Fibroblast of mammary gland (primary cell): Measurements from ENCODE around the gene CREM.

Experiments
- DNase-seq: peaks from one replicate; pipeline ENCODE4 v3.0.0-alpha.2; 2010; ENCODE audit warnings: low read depth
- H3K4me3 ChIP-seq: 2 replicates; pipeline ENCODE4 v1.5.1; 2011; ENCODE audit warnings: low read depth, mild to moderate bottlenecking, low read length, moderate library complexity; ENCODE audit not compliant: control insufficient read depth
- CTCF ChIP-seq: conservative IDR thresholded peaks from 2 replicates; pipeline ENCODE4 v1.5.1; 2011; ENCODE audit warnings: low read depth, low read length, inconsistent platforms; ENCODE audit not compliant: control insufficient read depth, insufficient read depth

CREM gene

GRCh38 chr10:35160743-35161142 lies 34.1 kb downstream of the CREM start:
- H3K4me3 ChIP-seq, result no peak overlapping the region
- DNase-seq, result no peak
- TF ChIP-seq CTCF, result no peak

- DNase-seq, result no peak
- H3K4me3 ChIP-seq, result no peak overlapping the region
- no peak for TF ChIP-seq CTCF
These were observed 35.3 kb downstream of the CREM start for GRCh38 chr10:35161906-35162305.

- H3K4me3 ChIP-seq, result no peak overlapping the region
- TF ChIP-seq CTCF, result no peak
- DNase-seq, result no peak
These were observed 38.5 kb downstream of the CREM start for GRCh38 chr10:35165136-35165535.

- no peak for DNase-seq
- no peak overlapping the region for H3K4me3 ChIP-seq
- no peak for TF ChIP-seq CTCF
These were observed 39.2 kb downstream of the CREM start for GRCh38 chr10:35165811-35166210.

- TF ChIP-seq CTCF, result no peak
- no peak overlapping the region for H3K4me3 ChIP-seq
- DNase-seq, result no peak
These were observed 40.0 kb downstream of the CREM start for GRCh38 chr10:35166607-35167006.

- no peak for TF ChIP-seq CTCF
- H3K4me3 ChIP-seq, result no peak overlapping the region
- DNase-seq, result no peak
These were observed 40.7 kb downstream of the CREM start for GRCh38 chr10:35167342-35167741.

- no peak overlapping the region for H3K4me3 ChIP-seq
- no peak for DNase-seq
- TF ChIP-seq CTCF, result no peak
These were observed 45.5 kb downstream of the CREM start for GRCh38 chr10:35172146-35172545.
